ENCODE results near the gene PTPN20. TPM values are rescaled to one million over a fixed set of nuclear protein-coding genes. Genes with fewer than 3 reads are reported as not detected.

PTPN20 gene
- total and polyA plus RNA-seq, 11 donors = 4.0 to 18.1 (median 13.3) TPM

GRCh38 chr10:47049056-47049851 lies 138.0 kb downstream of the PTPN20 start:
- Histone ChIP-seq H3K4me3 (no peak overlapping the region), H3K27ac (no peak overlapping the region), H3K36me3 (no peaks in the 10 kb centered on the region), H3K27me3 (no peaks in the 10 kb centered on the region), H3K9me3 (no peaks in the 10 kb centered on the region), H3K4me1 (peaks cover 0 to 24% (median 0%) of the 10 kb centered on the region in 12 donors)
- 63 to 81% (median 75%) methylated on average over 3 to 6 of the region's 6 CpGs for WGBS, 4 donors
- DNase-seq (peak in 4 of 5 donors; percentile 4 to 42 (median 16)), ATAC-seq (no peak)
- TF ChIP-seq POLR2A (IDR thresholded peaks at IDR 0.05) = no peak
- no peak for TF ChIP-seq CTCF (IDR thresholded peaks at IDR 0.05)
- intact Hi-C loops (cut with DNase I) = loop anchor here in 4 of 10 donors (2.0 to 5.0 kb wide), 3 partner anchors 263 to 268 kb away; no protein-coding TSS in a partner anchor

DNA sequence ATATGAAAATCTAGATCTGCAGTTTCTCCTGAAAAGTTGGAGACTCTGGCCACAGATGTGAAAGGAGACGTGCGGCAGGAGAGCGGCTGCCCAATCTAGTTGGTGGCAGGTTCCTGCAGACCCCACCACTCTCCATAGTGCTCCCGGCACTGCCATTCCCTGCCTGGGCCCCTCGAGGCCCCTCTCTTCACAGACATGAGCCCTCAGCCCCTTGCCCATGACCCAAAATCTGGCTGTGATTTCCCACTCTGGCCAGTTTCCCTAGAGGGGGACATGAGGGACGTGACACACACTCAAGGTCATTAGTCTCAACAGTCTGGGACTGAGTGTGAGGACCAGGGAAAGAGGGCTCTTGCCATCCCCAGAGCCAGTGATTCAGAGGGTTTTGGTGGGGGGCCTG lies 138.7 kb downstream of the PTPN20 start:
- Histone ChIP-seq H3K27me3 (no peaks in the 10 kb centered on the region), H3K36me3 (no peaks in the 10 kb centered on the region), H3K4me1 (peaks cover 0 to 24% (median 0%) of the 10 kb centered on the region in 12 donors), H3K4me3 (no peak overlapping the region), H3K9me3 (no peaks in the 10 kb centered on the region), H3K27ac (no peak overlapping the region)
- no peak for TF ChIP-seq CTCF (IDR thresholded peaks at IDR 0.05)
- TF ChIP-seq POLR2A (IDR thresholded peaks at IDR 0.05) = no peak
- intact Hi-C loops (cut with DNase I) = loop anchor here in 5 of 10 donors (1.0 to 5.0 kb wide), 4 partner anchors 29 to 267 kb away; no protein-coding TSS in a partner anchor
- DNase-seq = peak in 4 of 5 donors; percentile 2 to 43 (median 14)
- ATAC-seq = no peak
- WGBS, 4 donors = 79 to 89% (median 85%) methylated on average over 6 of the region's 6 CpGs

GRCh38 chr10:47050618-47051455 lies 139.6 kb downstream of the PTPN20 start:
- ATAC-seq = peak in 3 of 4 donors; percentile 51 to 69 (median 60)
- WGBS, 4 donors = 84 to 92% (median 88%) methylated on average over 15 to 16 of the region's 16 CpGs
- no peak overlapping the region for H3K27ac ChIP-seq

More at GRCh38 chr10:47050618-47051455, 139.6 kb downstream of the PTPN20 start:
- Histone ChIP-seq H3K36me3 (no peaks in the 10 kb centered on the region), H3K4me1 (peaks cover 0 to 24% (median 0%) of the 10 kb centered on the region in 12 donors), H3K9me3 (no peaks in the 10 kb centered on the region), H3K27me3 (no peaks in the 10 kb centered on the region), H3K4me3 (no peak overlapping the region)
- peak in 3 of 5 donors; percentile 23 to 39 (median 32) for DNase-seq
- intact Hi-C loops (cut with DNase I) = loop anchor here in 1 of 10 donors (1.0 kb wide), 1 partner anchor 30 kb away; no protein-coding TSS in a partner anchor
- TF ChIP-seq CTCF (IDR thresholded peaks at IDR 0.05) = no peak
- TF ChIP-seq POLR2A (IDR thresholded peaks at IDR 0.05) = no peak
